ENCODE results near the gene ADAM8. TPM values are rescaled to one million over a fixed set of nuclear protein-coding genes. Genes with fewer than 3 reads are reported as not detected.
A peak's percentile ranks its signal among the peaks of the same experiment; 100 is the strongest.

Gene ADAM8
- total and polyA plus RNA-seq, 2 of the 4 experiments (the other 2 are of a cell fraction) = under 0.01 to 0.74 TPM

- no peak for TF ChIP-seq CHD1 (IDR thresholded peaks at IDR 0.05; ENCODE audit: low read depth, low read length)
- no peak for TF ChIP-seq CEBPB (IDR thresholded peaks at IDR 0.05; ENCODE audit: low read depth, low read length)
- no peak for TF ChIP-seq RCOR1 (IDR thresholded peaks at IDR 0.05; ENCODE audit: insufficient replicate concordance, low read length)
Measured at GRCh38 chr10:133230044-133230361, 46.7 kb downstream of the ADAM8 start, which contains the start of gene UTF1 (continued).

- DNase-seq (no peak), ATAC-seq (ENCODE audit: low read depth) (no peak)
- in situ Hi-C loops (cut with MboI; ENCODE audit: low sequenced_read_pairs) = no loop called here
- H3K27me3 ChIP-seq (ENCODE audit: control insufficient read depth, insufficient read depth, low read length) = peaks cover 56% of the 10 kb centered on the region
- H2BK5ac ChIP-seq (ENCODE audit: low read depth, low read length, poor library complexity, severe bottlenecking) = no peak overlapping the region
- H3K36me3 ChIP-seq (ENCODE audit: control insufficient read depth, insufficient read depth, low read length) = no peaks in the 10 kb centered on the region
- H2BK120ac ChIP-seq (ENCODE audit: low read depth, low read length) = no peak overlapping the region
- H2AFZ ChIP-seq (replicated peaks; ENCODE audit: low read length, poor library complexity) = peak overlapping the region; percentile 0
- H3K27ac ChIP-seq (ENCODE audit: insufficient read depth, low read length) = no peak overlapping the region
- TF ChIP-seq RFX5 (IDR thresholded peaks at IDR 0.05; ENCODE audit: low read depth, low read length) = no peak
- no peak for TF ChIP-seq CTCF (conservative IDR thresholded peaks at IDR 0.05; ENCODE audit: low read depth, low read length)
- ChIA-PET CTCF (interaction anchor here (0.6 kb wide), 1 partner anchor 568 kb away, joined by 5 read pairs; no protein-coding TSS in a partner anchor), POLR2A (ENCODE audit: unreplicated experiment) (no interaction called here)
- H3K9me3 ChIP-seq (ENCODE audit: control insufficient read depth, insufficient read depth, low read length) = 0 out of 2 replicates have a peak, but pooled peaks cover 2% of the 10 kb centered on the region
- no peak overlapping the region for H4K5ac ChIP-seq (ENCODE audit: low read depth, low read length)
- intact Hi-C loops (cut with micrococcal nuclease) = no loop called here
- no peak overlapping the region for H3K23ac ChIP-seq (ENCODE audit: low read depth, low read length)
- 2% methylated on average over 15 of the region's 58 CpGs; no CpG with 5 or more reads in 1 of the 2 experiments for WGBS, 2 experiments (ENCODE audit: extremely low coverage in 2 of 2, insufficient read length in 1 of 2)
- no TSS peak for BruUV-seq (replicated peaks)
- H3K56ac ChIP-seq (ENCODE audit: extremely low read depth, insufficient read depth, low read length) = no peak overlapping the region; the same call in 1 of the 2 replicates
- no peak overlapping the region for H3K4me3 ChIP-seq (ENCODE audit: insufficient read depth, low read depth, low read length)
- H3K4me2 ChIP-seq (ENCODE audit: low read depth, low read length) = no peak overlapping the region
- dilution Hi-C loops (cut with HindIII; ENCODE audit: low sequenced_read_pairs, unreplicated experiment) = no loop called here
- H3K14ac ChIP-seq (replicated peaks; ENCODE audit: low read depth, low read length) = no peak overlapping the region
- H2BK20ac ChIP-seq (ENCODE audit: low read depth, low read length) = no peak overlapping the region
- H4K91ac ChIP-seq (ENCODE audit: insufficient read depth, low read depth, low read length) = no peak overlapping the region
- H4K8ac ChIP-seq (ENCODE audit: low read depth in 2 of 2, low read length in 2 of 2) = no peak overlapping the region
- H4K20me1 ChIP-seq (ENCODE audit: insufficient read depth, low read length) = no peaks in the 10 kb centered on the region
- H3K9ac ChIP-seq (ENCODE audit: low read depth, low read length) = no peak overlapping the region
- H3K18ac ChIP-seq (ENCODE audit: low read depth, low read length) = no peak overlapping the region
- H3K4me1 ChIP-seq (ENCODE audit: control insufficient read depth, insufficient read depth, low read length) = no peaks in the 10 kb centered on the region
- no peak overlapping the region for H3K4ac ChIP-seq (ENCODE audit: low read depth, low read length)
- no peak overlapping the region for H2AK5ac ChIP-seq (ENCODE audit: low read depth, low read length)
- H2BK15ac ChIP-seq (ENCODE audit: low read depth, low read length) = no peak overlapping the region
- no peaks in the 10 kb centered on the region for H3K9me1 ChIP-seq (ENCODE audit: insufficient read depth, low read length)
- no peak overlapping the region for H2AK9ac ChIP-seq (replicated peaks; ENCODE audit: low read depth, low read length, poor library complexity)
- no peaks in the 10 kb centered on the region for H3K79me1 ChIP-seq (ENCODE audit: low read depth in 1 of 2, low read length in 2 of 2)
Measured at GRCh38 chr10:133229265-133230043, 47.2 kb downstream of the ADAM8 start.
